ENCODE measurements around the gene CFLAR.
"Not testable (repeated sequence)": the region's sequence is repeated elsewhere in the genome, so short reads cannot be mapped to it uniquely, and the experiment has no call there.

The CFLAR gene

DNA sequence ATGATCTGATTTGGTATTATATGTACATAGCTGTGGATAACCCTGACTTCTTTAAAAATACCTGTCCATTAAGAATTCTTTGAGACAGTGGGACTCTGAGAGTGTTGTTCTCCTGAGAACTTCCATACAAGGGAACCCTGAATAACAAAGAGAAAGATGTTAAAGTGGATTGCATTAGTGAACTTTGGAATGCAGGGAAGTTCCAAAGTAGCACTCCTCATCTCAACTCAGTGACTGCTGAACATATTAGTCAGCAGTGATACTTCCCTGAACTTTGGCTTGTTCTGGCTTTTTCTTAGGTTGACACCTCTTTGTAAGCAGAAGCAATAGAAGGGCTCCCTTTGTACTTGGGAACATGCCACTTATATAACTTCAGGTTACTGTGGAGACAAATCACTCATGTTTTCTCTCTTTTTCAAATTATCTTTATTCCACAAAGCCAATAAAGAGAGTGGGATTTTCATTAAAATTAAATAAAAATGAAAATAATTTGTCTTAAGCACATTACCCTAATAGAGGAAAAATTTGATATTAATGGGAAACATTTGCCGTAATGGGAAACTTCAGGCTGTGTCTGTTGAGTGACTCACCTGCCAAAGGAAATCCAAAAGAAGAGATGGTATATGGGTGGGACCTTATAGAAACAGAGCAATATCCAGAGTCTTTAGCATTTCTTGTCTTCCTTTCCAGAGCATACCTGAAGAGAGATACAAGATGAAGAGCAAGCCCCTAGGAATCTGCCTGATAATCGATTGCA, 33.3 kb downstream of the CFLAR start:
- TF ChIP-seq CTCF (IDR thresholded peaks at IDR 0.05; ENCODE audit: insufficient read depth, missing control alignments): no peak
- FAIRE-seq: no peak

DNA sequence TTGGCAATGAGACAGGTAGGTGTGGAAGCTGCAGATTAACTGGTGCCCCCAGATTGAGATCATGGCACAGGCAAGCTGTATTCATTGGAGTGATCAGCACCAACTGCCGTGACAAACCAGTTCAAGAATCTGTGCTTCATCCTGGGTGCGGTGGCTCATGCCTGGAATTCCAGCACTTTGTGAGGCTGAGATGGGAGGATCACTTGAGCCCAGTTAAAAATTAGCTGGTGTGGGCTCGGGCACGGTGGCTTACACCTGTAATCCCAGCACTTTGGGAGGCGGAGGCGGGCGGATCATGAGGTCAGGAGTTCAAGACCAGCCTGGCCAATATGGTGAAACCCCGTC, 33.8 kb downstream of the CFLAR start:
- not testable (repeated sequence) for DNase-seq (ENCODE audit: insufficient read length, low spot score); FAIRE-seq

More for the DNA sequence above, 33.3 kb downstream of the CFLAR start:
- DNase-seq (ENCODE audit: insufficient read length, low spot score): no peak

- no peak for FAIRE-seq
- DNase-seq (ENCODE audit: insufficient read length, low spot score): no peak
- no peak for TF ChIP-seq CTCF (IDR thresholded peaks at IDR 0.05; ENCODE audit: insufficient read depth, missing control alignments)
These were observed 34.6 kb downstream of the CFLAR start for GRCh38 chr2:201150454-201151020.

DNA sequence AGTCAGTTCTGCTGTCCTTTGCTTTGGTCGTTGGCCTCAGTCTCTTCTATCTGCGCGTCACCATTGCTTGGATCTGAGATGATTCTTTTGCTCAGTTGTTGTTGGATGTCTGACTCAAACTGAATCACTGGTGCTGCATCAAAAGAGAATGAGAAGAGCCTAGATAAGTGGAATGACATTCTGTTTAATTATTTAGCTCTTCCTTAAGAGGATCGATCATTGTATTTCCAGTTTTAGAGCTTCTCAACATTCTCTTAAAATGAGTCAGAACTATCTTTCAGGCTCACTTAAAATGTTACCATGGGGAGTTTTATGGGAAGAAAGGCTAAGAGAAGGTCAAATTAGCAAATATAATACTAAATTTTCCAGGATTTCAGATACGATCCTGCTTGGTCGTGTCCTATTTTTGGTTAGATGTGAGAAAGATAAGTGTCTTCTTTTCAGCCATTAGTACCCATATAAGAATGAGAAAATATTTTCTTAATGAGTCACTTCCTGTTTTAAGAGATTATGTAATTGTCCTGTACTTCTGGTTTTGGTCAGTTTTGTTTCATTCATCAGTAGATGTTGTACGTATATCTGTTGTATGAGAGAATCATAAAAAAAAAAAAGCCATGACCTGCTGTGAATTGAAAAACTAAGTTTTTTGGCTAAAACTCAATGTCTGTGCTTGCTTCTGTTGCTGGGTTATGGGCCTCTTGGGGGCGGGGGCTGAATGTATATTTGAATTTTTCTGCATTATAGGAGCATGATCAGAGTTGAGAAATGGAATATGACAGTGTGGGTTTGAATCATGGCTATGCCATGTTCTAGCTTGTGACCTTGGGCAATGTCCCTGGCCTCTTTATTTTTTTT, 35.4 kb downstream of the CFLAR start:
- DNase-seq (ENCODE audit: insufficient read length, low spot score) (no peak), FAIRE-seq (no peak)
- no peak for TF ChIP-seq CTCF (IDR thresholded peaks at IDR 0.05; ENCODE audit: insufficient read depth, missing control alignments)

- DNase-seq (ENCODE audit: insufficient read length, low spot score): no peak
- FAIRE-seq: no peak
- no peak for TF ChIP-seq CTCF (IDR thresholded peaks at IDR 0.05; ENCODE audit: insufficient read depth, missing control alignments)
These were observed 36.6 kb downstream of the CFLAR start for GRCh38 chr2:201152517-201152916.

GRCh38 chr2:201152999-201153815, 37.2 kb downstream of the CFLAR start:
- DNase-seq (ENCODE audit: insufficient read length, low spot score) (no peak), FAIRE-seq (no peak)
- no peak for TF ChIP-seq CTCF (IDR thresholded peaks at IDR 0.05; ENCODE audit: insufficient read depth, missing control alignments)

Measured in D721Med (cell line).